Measurements from ENCODE around the gene CRX.
"Not testable (repeated sequence)": the region's sequence is repeated elsewhere in the genome, so short reads cannot be mapped to it uniquely, and the experiment has no call there.

CRX gene

GRCh38 chr19:47803671-47804070 is 18.1 kb upstream of the CRX start:
- DNase-seq (ENCODE audit: low read depth in 2 of 2) = not testable (repeated sequence)

- DNase-seq (ENCODE audit: low read depth in 2 of 2) = not testable (repeated sequence)
These were observed 17.3 kb upstream of the CRX start, which contains the start of gene TPRX1 for GRCh38 chr19:47804451-47804850. Gene TPRX1, minus strand, starts transcription at chr19:47804551. Its CDS starts 12 bp downstream, at chr19:47804539.

GRCh38 chr19:47805313-47805712 is 16.4 kb upstream of the CRX start:
- no peak for DNase-seq (ENCODE audit: low read depth in 2 of 2)

GRCh38 chr19:47806435-47806834 is 15.3 kb upstream of the CRX start:
- no peak for DNase-seq (ENCODE audit: low read depth in 2 of 2)

GRCh38 chr19:47813304-47813994 is 8.3 kb upstream of the CRX start:
- peak; percentile 43 to 47 for DNase-seq (ENCODE audit: low read depth in 2 of 2)

- no peak for DNase-seq (ENCODE audit: low read depth in 2 of 2)
These were observed 7.8 kb upstream of the CRX start for GRCh38 chr19:47813995-47814328.

GRCh38 chr19:47816270-47816669 is 5.5 kb upstream of the CRX start:
- DNase-seq (ENCODE audit: low read depth in 2 of 2) = not testable (repeated sequence)

- not testable (repeated sequence) for DNase-seq (ENCODE audit: low read depth in 2 of 2)
These were observed 3.5 kb upstream of the CRX start for GRCh38 chr19:47818221-47818620.

- DNase-seq (ENCODE audit: low read depth in 2 of 2) = no peak
These were observed 1.9 kb upstream of the CRX start for GRCh38 chr19:47819858-47820257.

GRCh38 chr19:47820410-47820809 is 1.3 kb upstream of the CRX start:
- DNase-seq (ENCODE audit: low read depth in 2 of 2) = no peak

GRCh38 chr19:47824396-47824795 is 2.7 kb downstream of the CRX start:
- DNase-seq (ENCODE audit: low read depth in 2 of 2) = no peak

- no peak for DNase-seq (ENCODE audit: low read depth in 2 of 2)
These were observed 5.1 kb downstream of the CRX start for GRCh38 chr19:47826800-47827199.

GRCh38 chr19:47832723-47833122 is 11.0 kb downstream of the CRX start:
- no peak for DNase-seq (ENCODE audit: low read depth in 2 of 2)

GRCh38 chr19:47836038-47836437 is 14.3 kb downstream of the CRX start:
- no peak for DNase-seq (ENCODE audit: low read depth in 2 of 2)

- no peak for DNase-seq (ENCODE audit: low read depth in 2 of 2)
These were observed 17.7 kb downstream of the CRX start for GRCh38 chr19:47839411-47839810.

- DNase-seq (ENCODE audit: low read depth in 2 of 2) = no peak
These were observed 18.2 kb downstream of the CRX start for GRCh38 chr19:47839913-47840312.

GRCh38 chr19:47842941-47843340 is 21.2 kb downstream of the CRX start:
- DNase-seq (ENCODE audit: low read depth in 2 of 2) = no peak

- no peak for DNase-seq (ENCODE audit: low read depth in 2 of 2)
These were observed 26.7 kb downstream of the CRX start for GRCh38 chr19:47848425-47848822.

- no peak for DNase-seq (ENCODE audit: low read depth in 2 of 2)
These were observed 27.2 kb downstream of the CRX start for GRCh38 chr19:47848823-47849473.

GRCh38 chr19:47853003-47853402 is 31.3 kb downstream of the CRX start:
- no peak for DNase-seq (ENCODE audit: low read depth in 2 of 2)

GRCh38 chr19:47854459-47854858 is 32.7 kb downstream of the CRX start:
- no peak for DNase-seq (ENCODE audit: low read depth in 2 of 2)

- DNase-seq (ENCODE audit: low read depth in 2 of 2) = not testable (repeated sequence)
These were observed 36.5 kb downstream of the CRX start for GRCh38 chr19:47858231-47858630.

- not testable (repeated sequence) for DNase-seq (ENCODE audit: low read depth in 2 of 2)
These were observed 37.0 kb downstream of the CRX start, which contains the start of gene TPRX2 for GRCh38 chr19:47858646-47859285. Gene TPRX2, plus strand, starts transcription at chr19:47859235. Its CDS starts 12 bp downstream, at chr19:47859247.
